ENCODE measurements around the gene DENND1B. TPM values are rescaled to one million over a fixed set of nuclear protein-coding genes. Genes with fewer than 3 reads are reported as not detected.

DENND1B gene
- total RNA-seq, 1 experiment from 2014 or later = 6.3 TPM

- Histone ChIP-seq H2AK5ac (ENCODE audit: insufficient read length, low read length) (no peak overlapping the region), H3K27ac (ENCODE audit: insufficient read length, low read depth, low read length) (no peak overlapping the region), H3K18ac (ENCODE audit: insufficient read length, low read depth, low read length) (no peak overlapping the region), H4K5ac (ENCODE audit: insufficient read length, low read depth, low read length) (no peak overlapping the region), H3T11ph (ENCODE audit: low read length) (no peak overlapping the region), H3K4ac (ENCODE audit: low read depth, low read length) (no peak overlapping the region), H4K91ac (ENCODE audit: insufficient read length, low read depth, low read length) (no peak overlapping the region), H2BK15ac (ENCODE audit: low read depth, low read length) (no peak overlapping the region), H2BK20ac (ENCODE audit: low read depth, low read length, poor library complexity, severe bottlenecking) (no peak overlapping the region), H3K79me1 (ENCODE audit: insufficient read depth, low read depth, low read length, poor library complexity, severe bottlenecking) (no peaks in the 10 kb centered on the region), H2BK5ac (ENCODE audit: insufficient read length, low read length) (no peak overlapping the region), H3K9ac (ENCODE audit: extremely low read depth, insufficient read length, low read length) (no peak overlapping the region), H3K4me2 (ENCODE audit: insufficient read depth, insufficient read length, low read length) (no peak overlapping the region), H4K20me1 (ENCODE audit: control insufficient read depth, insufficient read depth, insufficient read length) (no peaks in the 10 kb centered on the region), H4K8ac (replicated peaks; ENCODE audit: insufficient read length, low read depth, low read length) (no peak overlapping the region), H3K14ac (ENCODE audit: insufficient read depth, low read length) (no peak overlapping the region), H3K23ac (ENCODE audit: insufficient read length, low read depth, low read length) (no peak overlapping the region), H2BK12ac (ENCODE audit: insufficient read length, low read depth, low read length) (no peak overlapping the region), H3K27me3 (ENCODE audit: insufficient read depth, low read length) (no peaks in the 10 kb centered on the region), H3K56ac (ENCODE audit: insufficient read length, low read depth, low read length) (no peak overlapping the region), H3K79me2 (ENCODE audit: insufficient read depth, low read length) (no peaks in the 10 kb centered on the region), H3K4me1 (ENCODE audit: insufficient read depth, low read length) (no peaks in the 10 kb centered on the region), H3K9me3 (ENCODE audit: control insufficient read depth, low read depth, low read length) (no peaks in the 10 kb centered on the region), H2AFZ (ENCODE audit: low read length) (no peak overlapping the region), H3K23me2 (ENCODE audit: insufficient read length, low read depth, low read length, poor library complexity, severe bottlenecking) (no peaks in the 10 kb centered on the region), H2BK120ac (ENCODE audit: low read depth, low read length, poor library complexity, severe bottlenecking) (no peak overlapping the region)
- Mint-ChIP-seq H3K4me1 (peaks cover 7 to 20% of the 10 kb centered on the region in 2 experiments), H3K4me3 (no peak overlapping the region), H3K36me3 (ENCODE audit: insufficient read depth in 1 of 3, low read depth in 3 of 3) (no peaks in the 10 kb centered on the region), H3K9me3 (no peaks in the 10 kb centered on the region), H3K27me3 (ENCODE audit: low read depth) (no peaks in the 10 kb centered on the region), H3K27ac (no peak overlapping the region)
- no CpG with 5 or more reads among the region's 4 CpGs for WGBS (ENCODE audit: extremely low coverage, insufficient read length, low lambda C conversion rate)
- TF ChIP-seq CTCF (conservative IDR thresholded peaks at IDR 0.05) = no peak
- DNase-seq = no peak
Observed at GRCh38 chr1:197769287-197769686, 6.0 kb downstream of the DENND1B start.
